T-helper 2 cell treated with Interferon-gamma antibody and Interleukin-4, amounts not matched to agents 100 ng/mL and 5 ng/mL, for 36 hours (primary cell): ENCODE data around the gene POC1A. TPM values are rescaled to one million over a fixed set of nuclear protein-coding genes. Genes with fewer than 3 reads are reported as not detected.
"Not testable (repeated sequence)": the region's sequence is repeated elsewhere in the genome, so short reads cannot be mapped to it uniquely, and the experiment has no call there.

Experiments
- intact Hi-C: fragments of 100-400 bp; cut with micrococcal nuclease; formaldehyde crosslinking; loops from one replicate; pipeline ENCODE4 v1.15.1; 2023
- total RNA-seq: library from RNA; stranded (reverse); gene quantifications from 2 replicates; pipeline ENCODE4 v1.2.3, GENCODE V29; 2022

Gene POC1A
- total RNA-seq, 1 donor from 2014 or later = 28.9 TPM

DNA sequence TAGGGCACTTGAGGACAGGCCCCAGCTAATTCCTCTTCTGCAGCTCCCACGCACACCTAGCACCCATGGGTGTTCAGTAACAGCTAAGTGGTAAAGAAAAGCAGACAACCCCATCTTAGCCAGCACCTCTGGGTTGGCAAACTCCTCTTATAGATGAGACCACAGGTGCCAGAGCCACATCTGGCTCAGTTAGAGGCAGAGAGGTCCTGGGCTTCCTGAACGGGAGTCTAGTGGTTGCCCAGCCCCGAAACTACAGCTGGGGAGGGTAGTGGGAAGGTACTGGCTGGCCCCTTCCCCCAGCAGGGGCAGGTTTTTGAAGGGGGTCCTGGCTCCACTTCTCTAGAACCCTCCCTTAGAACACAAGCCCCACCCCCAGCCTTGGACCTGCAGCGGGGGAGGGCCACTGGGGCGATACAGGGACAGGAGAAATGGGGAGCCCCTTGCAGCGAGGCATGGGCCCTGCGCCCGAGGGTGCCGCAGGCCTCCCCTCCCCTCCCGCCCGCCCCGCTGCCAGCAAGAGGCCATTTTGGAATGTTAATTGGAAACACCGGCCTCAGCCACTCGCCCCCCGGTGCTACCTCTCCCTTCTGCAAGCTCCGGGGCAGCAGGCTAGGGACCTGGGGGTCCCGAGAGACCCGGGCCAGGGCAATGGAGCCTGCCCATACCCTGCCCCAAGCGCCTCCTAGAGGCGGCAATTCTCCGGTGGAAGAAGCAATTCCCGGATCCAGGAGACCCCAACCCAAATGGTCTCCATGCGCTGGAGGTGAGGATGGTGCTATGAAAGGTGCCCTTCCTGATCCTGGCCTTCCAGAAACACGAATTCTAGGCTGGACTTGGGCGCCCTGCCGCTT is 99.3 kb downstream of the POC1A start:
- intact Hi-C loops = loop anchor here (1.0 kb wide), 1 partner anchor 80 kb away; the partner anchor contains the start of gene ABHD14A

DNA sequence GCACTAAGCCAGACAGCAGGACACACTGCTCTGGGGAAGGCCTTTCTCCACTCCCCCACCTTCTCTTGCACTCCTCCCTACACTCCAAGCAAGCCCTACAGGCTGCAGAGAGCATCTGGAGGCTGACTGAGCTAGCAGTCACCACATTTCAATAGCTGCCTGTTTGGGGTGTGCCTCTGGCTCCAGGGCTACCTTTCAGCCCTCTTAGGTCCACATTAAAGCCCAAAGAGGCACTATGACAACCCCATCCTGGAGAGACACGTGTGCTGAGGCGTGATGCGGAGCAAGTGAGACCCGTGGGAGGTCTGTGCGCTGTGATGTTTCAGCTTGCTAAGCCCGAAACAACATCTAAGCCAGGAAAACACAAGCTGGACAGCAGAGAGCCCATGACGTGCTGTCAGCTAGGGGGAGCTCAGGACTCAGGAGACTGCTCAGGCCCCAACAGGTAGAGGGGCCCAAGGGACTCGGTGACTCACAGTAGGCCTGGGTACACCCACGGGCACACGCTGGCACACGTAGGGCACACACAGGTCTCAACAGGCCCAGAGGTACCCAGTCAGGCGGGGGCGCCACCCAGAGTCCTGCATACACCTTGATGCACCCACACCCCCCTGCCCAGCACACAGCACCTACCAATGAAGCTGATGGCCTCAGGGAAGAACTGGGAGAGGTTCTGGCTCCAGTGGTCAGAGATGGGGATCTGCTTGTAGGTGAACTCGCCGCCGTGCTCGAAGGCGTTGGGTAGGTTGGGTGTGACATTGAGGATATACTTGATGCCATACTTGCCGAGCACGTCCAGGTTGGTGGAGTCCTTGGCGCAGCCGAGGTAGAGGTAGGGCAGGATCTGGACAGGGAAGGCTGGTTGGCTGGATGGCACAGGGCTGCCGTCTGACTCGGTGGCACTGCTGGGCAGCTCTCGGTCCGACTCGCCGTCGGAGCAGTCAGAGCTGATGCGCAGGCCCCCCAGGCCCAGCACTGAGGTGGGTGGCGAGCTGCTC is 100.6 kb downstream of the POC1A start:
- intact Hi-C loops = loop anchor here (1.0 to 2.0 kb wide), 2 partner anchors 52 to 69 kb away; no protein-coding TSS in a partner anchor

DNA sequence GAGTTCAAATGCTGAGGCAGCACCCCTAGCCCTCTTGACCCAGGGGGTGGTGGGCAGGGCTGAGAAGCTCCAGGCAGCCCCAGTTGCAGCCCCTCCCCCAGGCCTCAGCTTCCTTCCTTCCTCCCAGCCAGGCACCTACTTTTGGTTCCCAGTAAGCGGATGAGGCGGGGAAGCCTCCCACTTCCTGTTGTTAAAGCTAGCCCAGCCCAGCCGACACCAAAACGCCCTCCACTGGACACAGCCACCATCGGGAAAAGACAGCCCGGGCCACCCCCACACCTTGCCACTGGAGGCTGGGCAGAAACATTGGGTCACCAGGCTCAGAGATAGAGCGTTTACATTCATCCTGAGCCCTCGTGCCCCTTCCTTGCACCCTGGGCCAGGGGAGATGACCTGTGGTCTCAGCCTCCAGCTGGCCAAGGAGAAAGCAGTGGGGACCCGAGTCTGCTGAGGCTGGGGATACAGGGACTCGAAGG is 101.4 kb downstream of the POC1A start:
- intact Hi-C loops = loop anchor here (1.0 to 2.0 kb wide), 3 partner anchors 52 to 70 kb away; no protein-coding TSS in a partner anchor

DNA sequence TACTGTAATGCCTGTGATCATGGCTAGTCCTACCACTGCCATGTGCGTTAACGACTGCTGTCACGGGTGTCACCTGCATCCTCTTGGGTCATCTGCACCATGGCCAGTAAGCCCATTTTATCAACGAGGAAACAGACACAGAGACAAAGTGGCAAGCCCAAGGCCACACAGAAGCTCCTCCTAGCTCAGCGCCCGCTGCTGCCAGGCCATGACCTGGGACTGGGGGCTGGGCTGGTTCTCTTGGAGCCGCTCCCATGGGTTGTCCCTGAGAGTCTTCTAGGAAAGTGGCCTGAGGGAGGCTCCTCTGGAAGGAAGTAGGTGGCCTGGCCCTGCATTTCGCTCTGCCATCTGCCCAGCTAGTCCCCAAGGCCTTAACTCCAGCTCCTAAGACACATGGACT is 102.8 kb downstream of the POC1A start:
- intact Hi-C loops = no loop called here

DNA sequence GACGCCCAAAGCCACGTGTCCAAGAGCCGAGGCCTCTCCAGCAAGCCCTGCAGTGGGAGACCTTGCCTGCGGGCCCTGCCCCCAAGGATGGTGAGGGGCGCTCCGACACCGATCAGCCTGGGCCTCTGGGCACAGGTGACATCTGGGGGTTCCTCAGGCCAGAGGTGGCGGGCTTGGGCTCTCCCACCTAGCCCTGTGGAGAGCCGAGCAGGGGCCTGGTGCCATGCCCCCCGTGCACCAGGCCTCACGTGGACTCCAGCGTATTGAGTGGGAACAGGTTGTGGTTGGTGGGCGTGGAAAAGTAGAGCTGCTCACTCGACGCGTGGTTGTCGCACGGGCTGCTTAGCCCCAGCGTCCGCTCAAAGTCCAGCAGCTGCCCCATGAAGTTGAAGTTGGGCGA is 103.7 kb downstream of the POC1A start:
- intact Hi-C loops = no loop called here

DNA sequence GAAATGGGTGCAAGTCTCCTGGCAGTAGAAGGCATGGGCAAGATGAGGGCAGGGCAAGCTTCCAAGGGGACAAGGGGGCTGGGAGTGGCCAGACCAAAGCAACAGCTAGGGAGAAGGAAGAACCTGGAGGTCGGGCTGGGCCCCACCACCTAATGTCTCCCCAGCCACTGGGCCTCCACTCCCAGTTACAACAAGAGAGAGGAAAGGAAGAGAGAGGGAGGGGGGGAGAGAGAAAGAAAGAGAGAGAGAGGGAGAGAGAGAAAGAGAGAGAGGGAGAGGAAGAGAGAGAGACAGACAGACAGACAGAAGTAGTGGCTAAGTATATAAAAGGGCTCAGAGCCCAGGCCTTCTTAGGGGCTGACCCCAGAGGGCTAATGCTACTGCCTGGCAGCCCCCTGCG is 104.7 kb downstream of the POC1A start:
- intact Hi-C loops = no loop called here

DNA sequence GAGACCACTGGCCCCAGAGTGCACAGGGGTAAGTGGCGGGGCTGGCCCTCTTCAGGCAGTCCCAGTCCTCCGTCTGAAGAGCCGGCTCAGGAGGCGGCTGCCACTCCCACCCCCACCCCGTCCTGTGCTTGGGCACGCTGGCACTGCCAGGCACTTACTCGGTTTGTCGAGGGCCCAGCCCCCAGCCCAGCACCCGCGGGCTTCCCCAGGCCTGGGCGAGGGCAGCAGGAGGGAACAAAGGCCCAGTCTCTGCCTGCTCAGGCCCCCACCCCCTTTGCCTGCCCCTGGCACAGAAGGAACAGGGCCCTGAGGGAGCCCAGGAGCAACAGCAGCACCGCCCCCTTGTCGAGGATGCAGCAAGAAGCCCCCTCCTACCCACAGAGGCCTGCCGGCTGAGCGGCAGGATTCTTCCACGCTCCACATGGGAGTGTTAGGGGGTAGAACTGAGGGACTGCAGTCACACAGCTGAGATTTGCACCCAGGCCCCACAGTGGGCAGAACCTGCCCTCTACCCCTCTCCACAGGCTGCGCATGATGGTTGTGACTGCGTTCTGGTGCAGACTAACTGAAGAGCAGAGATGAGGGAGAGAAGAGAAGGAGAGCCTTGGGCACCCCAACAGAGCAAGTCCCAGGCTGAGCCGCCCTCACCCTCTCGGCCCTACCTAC is 106.8 kb downstream of the POC1A start:
- intact Hi-C loops = no loop called here

DNA sequence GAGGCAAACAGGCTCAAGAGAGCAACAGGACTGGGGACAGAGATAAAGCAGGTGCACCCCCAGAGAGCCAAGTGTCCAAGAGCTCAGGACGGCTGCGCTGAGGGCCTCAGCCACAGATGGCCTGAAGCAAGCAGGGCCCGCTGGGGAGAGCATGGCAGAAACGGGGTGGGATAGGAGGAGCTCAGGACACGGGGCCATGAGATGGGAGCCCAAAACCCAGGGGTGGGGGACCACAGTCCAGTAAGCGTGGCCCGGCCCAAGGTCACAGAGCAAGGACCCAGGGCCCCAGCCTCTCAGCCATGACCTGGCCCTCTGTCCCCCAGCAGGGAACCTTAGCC is 107.4 kb downstream of the POC1A start:
- intact Hi-C loops = no loop called here

DNA sequence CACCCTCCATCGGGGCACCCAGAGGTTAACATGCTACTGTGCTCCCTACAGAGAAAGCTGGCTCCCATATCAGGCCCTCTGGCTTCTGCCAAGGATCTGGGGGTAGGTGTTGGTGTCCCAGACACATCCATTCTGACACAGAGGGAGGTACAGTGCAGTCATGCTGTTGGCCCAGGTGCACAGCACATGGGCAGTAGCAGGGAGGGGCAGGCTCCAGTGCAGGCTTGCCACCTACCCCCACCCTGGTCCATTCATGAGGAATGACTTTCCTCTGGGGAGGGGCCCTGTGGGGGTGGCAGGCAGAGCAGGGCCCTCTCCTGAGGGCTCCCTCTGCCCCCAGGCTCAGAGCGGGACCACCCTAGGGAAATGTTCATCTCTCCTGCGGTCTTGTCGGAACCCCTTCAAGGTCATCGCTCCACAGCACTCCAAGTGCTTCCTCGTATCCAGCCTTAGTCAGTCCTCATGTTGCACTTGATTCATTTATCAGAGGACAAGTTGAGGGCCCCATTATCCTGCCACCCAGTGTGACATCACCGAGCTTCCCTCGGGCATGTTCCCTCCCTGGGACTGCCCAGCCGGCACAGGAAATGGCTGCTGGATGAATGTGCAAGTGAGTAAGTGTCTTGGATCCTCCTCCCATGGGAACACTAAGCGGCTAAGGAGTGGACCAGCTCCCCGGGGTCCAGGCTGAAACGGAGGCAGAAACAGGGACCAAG is 107.9 kb downstream of the POC1A start:
- intact Hi-C loops = no loop called here

DNA sequence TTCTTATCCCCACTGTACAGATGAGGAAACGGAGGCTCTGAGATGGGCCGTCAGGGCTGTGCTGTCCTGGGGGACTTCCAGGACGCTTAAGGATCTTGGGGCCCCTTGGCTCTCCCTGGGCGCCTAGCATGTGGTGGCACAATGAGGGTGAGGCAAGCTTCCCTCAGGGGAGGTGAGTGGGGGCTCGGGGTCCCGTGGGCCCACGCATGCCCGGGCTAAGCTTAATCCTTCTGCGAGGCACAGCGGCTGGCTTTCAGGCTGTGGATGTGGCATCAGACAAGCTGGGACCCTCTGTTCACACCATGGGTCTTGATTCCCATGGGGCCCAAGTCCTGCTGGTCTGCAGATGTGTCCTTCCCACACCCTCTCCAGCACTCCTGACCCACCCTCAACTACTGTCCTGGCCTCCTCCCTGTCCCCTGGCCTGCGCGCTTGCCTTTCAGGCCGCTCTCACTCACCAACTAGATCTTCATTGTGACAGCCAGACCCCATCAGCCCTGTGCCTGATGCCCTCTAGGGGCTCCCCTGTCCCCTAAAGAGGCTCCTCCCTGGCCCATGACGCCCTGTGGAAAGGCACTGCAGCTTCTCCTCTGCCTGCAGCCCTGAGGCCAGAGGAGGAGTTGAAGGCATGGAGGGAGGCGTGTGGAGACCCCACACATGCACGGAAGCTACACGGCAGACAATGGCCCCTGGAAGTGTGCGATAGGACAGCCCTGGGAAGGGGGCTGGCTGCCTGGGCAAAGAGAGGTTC is 109.2 kb downstream of the POC1A start:
- intact Hi-C loops = no loop called here

DNA sequence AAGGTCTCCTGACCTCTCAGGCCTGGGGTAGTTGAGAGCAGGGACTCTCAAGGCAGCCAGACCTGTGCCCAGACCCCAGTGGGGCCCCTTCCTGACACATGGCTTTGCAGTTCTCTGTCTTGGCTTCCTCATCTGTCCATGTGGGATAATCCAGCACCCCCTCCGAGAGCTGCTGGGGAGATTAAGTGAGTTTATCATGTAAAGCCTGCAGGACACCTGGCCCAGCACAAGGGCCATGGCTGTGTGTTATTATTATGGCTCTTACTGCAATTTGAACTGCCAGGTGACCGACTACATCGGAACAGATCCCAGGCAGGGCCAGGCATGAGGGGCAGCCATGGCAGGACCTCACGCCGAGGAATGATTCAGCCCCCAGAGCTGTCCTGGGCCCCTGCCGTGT is 110.5 kb downstream of the POC1A start:
- intact Hi-C loops = no loop called here

DNA sequence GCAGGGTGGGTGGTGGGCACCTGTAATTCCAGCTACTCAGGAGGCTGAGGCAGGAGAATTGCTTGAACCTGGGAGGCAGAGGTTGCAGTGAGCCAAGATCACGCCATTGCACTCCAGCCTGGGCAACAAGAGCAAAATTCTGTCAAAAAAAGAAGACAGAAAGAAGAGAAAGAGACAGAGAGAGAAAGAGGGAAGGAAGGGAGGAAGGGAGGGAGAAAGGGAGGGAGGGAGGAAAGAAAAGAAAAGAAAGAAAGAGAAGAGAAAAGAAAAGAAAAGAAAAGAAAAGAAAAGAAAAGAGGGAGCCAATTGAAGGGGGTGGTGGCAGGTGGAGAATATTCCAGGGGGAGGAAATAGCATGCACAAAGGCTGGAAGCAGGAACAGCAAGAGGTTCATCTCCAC is 111.2 kb downstream of the POC1A start:
- intact Hi-C loops = not testable (repeated sequence)

DNA sequence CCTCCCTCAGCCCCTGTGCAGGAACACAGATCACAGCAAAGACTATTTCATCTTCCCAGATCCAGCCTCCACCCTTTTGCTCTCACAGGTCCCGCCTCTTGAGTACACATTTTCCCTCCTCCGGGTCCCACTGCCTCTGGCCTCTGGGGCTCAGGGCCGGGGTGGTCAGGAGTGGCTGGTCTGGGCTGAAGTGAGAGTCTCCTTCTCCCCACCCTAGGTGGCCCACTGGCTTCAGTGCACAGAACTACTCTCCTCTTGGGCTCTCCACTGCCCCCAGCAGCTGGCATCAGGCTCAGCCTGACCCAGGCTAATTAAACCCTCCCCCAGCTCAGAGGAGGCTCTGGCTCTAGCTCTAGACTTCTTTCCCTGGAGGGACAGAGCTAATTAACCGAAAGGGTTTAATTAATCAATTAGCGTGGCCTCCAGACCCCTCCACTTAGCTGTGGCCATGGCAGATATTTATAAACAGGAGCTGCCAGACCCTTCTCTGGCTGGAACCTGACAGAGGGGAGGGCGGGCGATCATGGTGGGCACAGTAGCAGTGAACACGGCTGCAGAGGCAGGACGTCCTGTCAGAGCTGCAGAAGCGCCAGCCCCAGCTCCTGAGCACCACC is 113.0 kb downstream of the POC1A start:
- intact Hi-C loops = no loop called here

DNA sequence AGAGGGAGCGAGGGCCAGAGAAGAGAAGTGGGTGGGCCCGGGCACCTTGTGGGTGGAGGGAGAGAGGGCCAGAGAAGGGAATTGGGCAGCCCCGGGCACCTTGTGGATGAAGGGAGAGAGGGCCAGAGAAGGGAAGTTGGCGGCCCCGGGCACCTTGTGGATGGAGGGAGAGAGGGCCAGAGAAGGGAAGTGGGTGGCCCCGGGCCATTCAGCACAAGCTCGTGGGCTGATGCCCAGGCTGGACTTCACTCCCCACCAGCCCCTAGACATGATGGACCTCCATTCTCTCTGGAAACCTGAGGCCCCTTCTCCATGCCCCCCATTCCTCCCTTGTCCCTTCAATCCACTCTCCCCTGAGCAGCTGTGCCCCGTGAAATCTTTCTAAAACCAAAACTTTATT is 113.6 kb downstream of the POC1A start:
- intact Hi-C loops = no loop called here

DNA sequence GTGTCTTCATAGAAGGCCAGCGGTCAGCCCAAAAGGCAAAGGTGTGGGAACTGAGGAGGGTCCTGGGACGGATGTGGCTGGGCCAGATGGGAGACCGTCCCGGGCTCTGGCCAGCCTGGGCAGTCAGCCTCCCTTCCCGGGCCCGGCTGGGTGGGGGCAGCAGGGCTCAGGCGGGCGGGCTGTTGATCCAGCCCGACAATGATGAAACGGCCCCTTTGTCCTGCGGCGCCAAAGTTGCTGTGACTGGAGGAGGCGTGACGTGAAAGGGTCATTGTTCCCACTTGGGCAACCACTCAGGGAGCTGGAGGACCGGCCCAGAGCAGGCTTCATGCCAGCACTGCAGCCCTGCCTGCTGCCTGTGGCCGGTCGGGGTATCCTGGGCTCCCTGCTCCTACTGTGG is 114.4 kb downstream of the POC1A start:
- intact Hi-C loops = no loop called here

DNA sequence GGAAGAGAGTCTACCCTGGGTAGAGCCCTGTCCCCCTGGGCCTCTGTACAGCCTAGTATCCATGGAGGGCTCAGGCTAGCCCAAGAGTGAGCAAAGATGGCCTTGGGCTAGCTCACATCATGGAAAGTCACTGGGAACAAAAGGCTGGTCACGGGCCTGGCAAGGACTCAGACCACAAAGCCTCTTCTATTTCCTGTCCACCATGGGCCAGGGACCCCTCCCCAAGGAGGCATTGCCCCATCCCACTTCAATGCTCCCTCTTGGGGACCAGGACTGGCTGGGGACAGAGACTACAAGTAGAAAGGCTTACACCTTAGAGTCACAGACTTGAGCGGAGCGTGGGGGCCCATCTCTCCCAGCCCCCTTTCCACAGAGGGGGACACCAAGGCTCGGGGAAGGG is 114.8 kb downstream of the POC1A start:
- intact Hi-C loops = no loop called here

DNA sequence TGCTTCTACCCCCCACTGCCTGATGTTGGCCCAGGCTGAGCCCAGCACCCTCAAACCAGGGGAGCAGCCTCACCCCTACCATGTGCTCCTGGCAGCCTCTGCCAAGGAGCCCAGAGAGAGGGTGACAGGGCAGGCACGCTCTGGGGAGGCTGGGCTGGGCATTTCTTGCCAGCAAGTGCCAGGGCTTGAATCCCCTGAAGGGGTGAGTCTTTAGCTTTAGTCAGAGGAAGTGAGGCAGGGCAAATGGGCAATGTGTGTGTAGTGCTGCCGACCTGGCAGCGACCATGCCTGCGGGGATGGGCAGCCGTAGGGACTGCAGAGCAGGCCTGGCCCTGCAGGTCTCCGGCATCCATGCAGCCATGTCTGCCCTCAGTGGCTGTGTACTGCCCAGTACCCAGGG is 116.0 kb downstream of the POC1A start:
- intact Hi-C loops = no loop called here

DNA sequence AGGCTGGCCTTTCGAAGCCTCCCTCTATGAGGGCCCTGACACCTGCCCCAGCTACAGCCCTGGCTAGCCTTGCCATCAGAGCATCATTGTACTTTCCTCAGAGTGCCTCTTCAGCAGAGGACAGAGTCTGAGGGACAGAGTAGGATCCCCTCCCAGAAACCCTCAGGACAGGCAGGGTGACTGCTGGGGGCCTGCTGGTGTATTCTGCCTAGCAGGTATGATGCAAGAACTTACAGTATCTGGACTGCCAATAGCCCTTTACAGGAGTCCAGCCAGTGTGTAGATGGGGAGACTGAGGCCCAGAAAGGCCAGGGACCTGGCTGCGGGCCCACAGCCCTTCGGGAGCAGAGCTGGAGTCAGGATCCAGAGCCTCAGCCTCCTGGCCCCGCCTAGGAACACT is 116.9 kb downstream of the POC1A start:
- intact Hi-C loops = no loop called here

DNA sequence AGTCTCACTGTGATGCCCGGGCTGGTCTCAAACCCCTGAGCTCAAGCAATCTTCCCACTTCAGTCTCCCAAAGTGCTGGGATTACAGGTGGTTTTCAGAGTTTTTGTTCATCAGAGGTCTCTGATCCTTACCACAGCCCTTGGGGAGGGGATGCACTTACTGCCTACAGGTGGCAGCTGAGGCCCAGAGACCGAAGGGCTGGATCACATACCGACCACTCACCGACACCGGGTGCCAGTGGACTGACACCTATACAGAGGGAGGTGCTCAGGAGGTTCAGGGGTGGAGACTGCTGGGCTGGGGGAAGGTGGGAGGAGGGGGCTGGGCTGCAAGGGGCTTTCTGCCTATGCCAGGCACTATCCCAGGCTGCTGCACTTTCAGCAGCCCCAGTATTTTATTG is 117.4 kb downstream of the POC1A start:
- intact Hi-C loops = no loop called here
